Measurements from ENCODE around the gene SUSD6.

GRCh38 chr14:69620981-69621380 lies 9.6 kb downstream of the SUSD6 start:
- TF ChIP-seq CTCF (IDR thresholded peaks at IDR 0.05) = no peak
- no peak for TF ChIP-seq POLR2A (IDR thresholded peaks at IDR 0.05)
